ENCODE results near the gene SBK2. TPM values are rescaled to one million over a fixed set of nuclear protein-coding genes. Genes with fewer than 3 reads are reported as not detected.

Gene SBK2
- polyA plus RNA-seq, 1 of the 3 experiments (the other 2 are of a cell fraction), result 0.20 TPM

DNA sequence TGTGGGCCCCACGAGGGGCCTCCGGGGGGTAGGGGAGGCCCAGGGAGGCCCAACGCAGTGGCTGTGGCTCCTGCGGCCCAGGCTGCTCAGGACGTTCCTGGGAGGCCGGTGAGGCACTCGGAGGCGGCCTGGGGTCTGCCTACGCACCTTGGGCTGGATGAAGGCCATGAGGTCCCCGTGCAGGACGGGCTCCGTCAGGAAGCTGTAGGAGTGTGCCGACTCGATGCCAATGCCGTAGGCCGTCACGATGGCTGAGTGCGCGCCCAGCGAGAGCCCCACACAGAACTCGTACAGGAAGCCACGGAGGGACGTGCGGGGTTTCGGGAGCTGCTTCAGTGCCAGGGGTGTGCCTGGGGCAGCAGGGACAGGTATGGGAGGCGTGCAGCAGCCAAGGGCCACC lies 5.9 kb downstream of the SBK2 start:
- peaks cover 0 to 25% of the 10 kb centered on the region in 2 experiments; a peak in 1 of 4 replicates for H3K4me1 ChIP-seq (ENCODE audit: control insufficient read depth in 1 of 2, insufficient read depth in 2 of 2, low read depth in 1 of 2, low read length in 1 of 2)
- ChIA-PET POLR2A (no interaction called here), CTCF (interaction anchor here (1.6 kb wide), 1 partner anchor 27 kb away, joined by 9 read pairs; no protein-coding TSS in a partner anchor)
- no peak for DNase-seq
- H3F3A ChIP-seq (replicated peaks; ENCODE audit: insufficient read depth), result no peaks in the 10 kb centered on the region
- no peaks in the 10 kb centered on the region for H3K27me3 ChIP-seq (ENCODE audit: insufficient read depth)
- H3K27ac ChIP-seq (ENCODE audit: low read depth in 2 of 2, low read length in 1 of 2), result no peak overlapping the region
- H3K9ac ChIP-seq, result no peak overlapping the region
- H3K4me2 ChIP-seq, result no peak overlapping the region
- no peaks in the 10 kb centered on the region for H3K9me2 ChIP-seq
- no peaks in the 10 kb centered on the region for H4K20me1 ChIP-seq (ENCODE audit: insufficient read depth)
- no peaks in the 10 kb centered on the region for H3K79me2 ChIP-seq (ENCODE audit: insufficient read depth)
- H3K9me3 ChIP-seq, result no peaks in the 10 kb centered on the region
- 100% methylated on average over 4 of the region's 26 CpGs for WGBS (ENCODE audit: low lambda C conversion rate)
- H2AFZ ChIP-seq (ENCODE audit: low read depth), result no peak overlapping the region
- H3K36me3 ChIP-seq (replicated peaks in 1 of 2; ENCODE audit: control insufficient read depth in 1 of 2, insufficient read depth in 2 of 2, low read length in 1 of 2), result no peaks in the 10 kb centered on the region
- no peak overlapping the region for H3K4me3 ChIP-seq (ENCODE audit: low read depth in 2 of 2, low read length in 1 of 2)
- TF ChIP-seq RCOR1 (IDR thresholded peaks at IDR 0.05; ENCODE audit: low read length), result no peak
- TF ChIP-seq JUND (IDR thresholded peaks at IDR 0.05), result no peak
- TF ChIP-seq RFX5 (IDR thresholded peaks at IDR 0.05; ENCODE audit: low read length), result no peak
- TF ChIP-seq, protein P1, sequence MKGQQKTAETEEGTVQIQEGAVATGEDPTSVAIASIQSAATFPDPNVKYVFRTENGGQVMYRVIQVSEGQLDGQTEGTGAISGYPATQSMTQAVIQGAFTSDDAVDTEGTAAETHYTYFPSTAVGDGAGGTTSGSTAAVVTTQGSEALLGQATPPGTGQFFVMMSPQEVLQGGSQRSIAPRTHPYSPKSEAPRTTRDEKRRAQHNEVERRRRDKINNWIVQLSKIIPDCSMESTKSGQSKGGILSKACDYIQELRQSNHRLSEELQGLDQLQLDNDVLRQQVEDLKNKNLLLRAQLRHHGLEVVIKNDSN (IDR thresholded peaks at IDR 0.05; ENCODE audit: borderline replicate concordance, low read depth), result no peak
- no peak for TF ChIP-seq POLR2AphosphoS5 (IDR thresholded peaks at IDR 0.05; ENCODE audit: low read depth, low read length)
- TF ChIP-seq, protein P2, sequence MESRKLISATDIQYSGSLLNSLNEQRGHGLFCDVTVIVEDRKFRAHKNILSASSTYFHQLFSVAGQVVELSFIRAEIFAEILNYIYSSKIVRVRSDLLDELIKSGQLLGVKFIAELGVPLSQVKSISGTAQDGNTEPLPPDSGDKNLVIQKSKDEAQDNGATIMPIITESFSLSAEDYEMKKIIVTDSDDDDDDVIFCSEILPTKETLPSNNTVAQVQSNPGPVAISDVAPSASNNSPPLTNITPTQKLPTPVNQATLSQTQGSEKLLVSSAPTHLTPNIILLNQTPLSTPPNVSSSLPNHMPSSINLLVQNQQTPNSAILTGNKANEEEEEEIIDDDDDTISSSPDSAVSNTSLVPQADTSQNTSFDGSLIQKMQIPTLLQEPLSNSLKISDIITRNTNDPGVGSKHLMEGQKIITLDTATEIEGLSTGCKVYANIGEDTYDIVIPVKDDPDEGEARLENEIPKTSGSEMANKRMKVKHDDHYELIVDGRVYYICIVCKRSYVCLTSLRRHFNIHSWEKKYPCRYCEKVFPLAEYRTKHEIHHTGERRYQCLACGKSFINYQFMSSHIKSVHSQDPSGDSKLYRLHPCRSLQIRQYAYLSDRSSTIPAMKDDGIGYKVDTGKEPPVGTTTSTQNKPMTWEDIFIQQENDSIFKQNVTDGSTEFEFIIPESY (IDR thresholded peaks at IDR 0.05; ENCODE audit: borderline replicate concordance, low read depth), result no peak
- TF ChIP-seq TAF1 (IDR thresholded peaks at IDR 0.05; ENCODE audit: borderline replicate concordance, low read depth, low read length), result no peak
- no peak for TF ChIP-seq FOXM1 (IDR thresholded peaks at IDR 0.05; ENCODE audit: low read depth)
- TF ChIP-seq TEAD4 (IDR thresholded peaks at IDR 0.05; ENCODE audit: borderline replicate concordance, insufficient read depth), result no peak
- no peak for TF ChIP-seq GATA2 (CRISPR knock-in tag; IDR thresholded peaks at IDR 0.05)
- no peak for TF ChIP-seq SMC3 (IDR thresholded peaks at IDR 0.05; ENCODE audit: low read depth, low read length)
- no peak for TF ChIP-seq FOSL2 (IDR thresholded peaks at IDR 0.05; ENCODE audit: borderline replicate concordance, low read depth)
- no peak for TF ChIP-seq MXI1 (IDR thresholded peaks at IDR 0.05; ENCODE audit: low read depth, low read length)
- no peak for TF ChIP-seq NFIC (IDR thresholded peaks at IDR 0.05; ENCODE audit: borderline replicate concordance)
- TF ChIP-seq, protein P3, sequence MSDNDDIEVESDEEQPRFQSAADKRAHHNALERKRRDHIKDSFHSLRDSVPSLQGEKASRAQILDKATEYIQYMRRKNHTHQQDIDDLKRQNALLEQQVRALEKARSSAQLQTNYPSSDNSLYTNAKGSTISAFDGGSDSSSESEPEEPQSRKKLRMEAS (IDR thresholded peaks at IDR 0.05; ENCODE audit: low read depth), result no peak
- TF ChIP-seq EZH2phosphoT487 (IDR thresholded peaks at IDR 0.05; ENCODE audit: borderline replicate concordance, low read depth), result no peak
- TF ChIP-seq YY1 (IDR thresholded peaks at IDR 0.05; ENCODE audit: low read depth), result no peak
